NCI-H2107 treated with DMSO at 0.1 percent for 48 hours (cell line): Measurements from ENCODE around the gene FRY.
A peak's percentile ranks its signal among the peaks of the same experiment; 100 is the strongest.

Experiments
- DNase-seq: peaks from one replicate; lab custom pipeline; 2025; ENCODE audit not compliant: unreplicated experiment; lab: John Stamatoyannopoulos, UW

Gene FRY

DNA sequence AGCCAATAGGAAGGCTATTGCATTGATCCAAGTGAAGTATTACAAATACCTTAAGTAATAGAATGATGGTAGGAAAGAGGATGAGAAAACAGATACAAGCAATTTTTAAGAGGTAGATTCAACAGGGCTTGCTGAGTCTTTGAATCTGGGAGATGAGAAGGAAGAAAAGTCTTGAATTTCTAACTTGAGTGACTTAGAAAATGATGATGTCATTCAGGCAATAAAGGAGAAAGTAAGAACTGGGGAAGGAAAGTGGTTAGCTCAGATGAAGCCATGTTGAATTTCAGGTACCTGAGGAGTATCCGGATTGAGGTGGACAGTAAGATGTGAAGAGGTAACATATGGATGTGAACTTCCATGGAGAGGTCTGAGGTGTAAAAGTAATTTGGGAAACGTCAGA is 15.5 kb upstream of the FRY start:
- DNase-seq, result no peak

- no peak for DNase-seq
Observed at GRCh38 chr13:32016631-32017030, 14.9 kb upstream of the FRY start.

DNA sequence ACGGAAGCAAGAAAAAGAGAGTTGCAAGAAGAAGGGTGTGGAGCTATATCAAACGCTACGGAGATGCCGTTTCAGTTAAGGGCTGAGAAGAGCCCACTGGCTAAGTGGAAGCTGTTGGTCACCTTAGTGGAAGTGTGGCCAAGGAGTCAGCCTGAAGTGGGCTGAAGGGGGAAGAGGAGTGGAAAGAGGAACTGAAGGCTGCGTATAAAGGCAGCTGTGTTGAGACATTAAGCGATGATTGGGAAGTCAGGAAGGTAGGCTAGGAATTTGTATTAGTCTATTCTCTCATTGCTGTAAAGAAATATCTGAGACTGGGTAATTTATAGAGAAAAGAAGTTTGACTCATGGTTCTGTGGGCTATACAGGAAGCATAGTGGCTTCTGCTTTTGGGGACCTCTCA is 14.1 kb upstream of the FRY start:
- no peak for DNase-seq

DNA sequence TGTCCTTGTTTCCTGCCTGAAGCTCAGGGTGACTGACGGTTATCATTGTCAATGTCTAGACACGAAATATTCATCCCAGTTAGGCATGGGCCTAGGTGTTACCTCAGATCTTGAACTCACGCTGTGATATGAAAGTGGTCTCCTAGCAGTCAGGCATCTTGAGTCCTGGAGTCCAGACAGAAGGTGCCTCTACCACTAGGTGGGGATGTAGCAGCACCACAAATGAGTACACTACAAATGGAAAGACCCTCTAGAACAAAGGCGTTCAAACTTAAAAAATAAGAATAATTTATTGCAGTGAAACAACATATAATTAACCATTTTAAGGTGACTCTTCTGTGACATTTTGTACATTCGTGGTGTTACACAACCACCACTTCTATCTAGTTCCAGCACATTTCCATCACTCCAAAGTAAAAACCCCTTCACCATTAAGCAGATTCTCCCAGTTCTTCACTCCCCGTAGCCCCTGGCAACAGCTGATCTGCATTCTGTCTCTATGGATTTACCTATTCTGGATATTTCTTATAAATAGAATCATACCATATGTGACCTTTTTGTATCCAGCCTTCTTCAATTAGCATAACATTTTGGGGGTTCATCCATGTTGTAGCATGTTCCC is 11.9 kb upstream of the FRY start:
- peak; percentile 25 for DNase-seq

DNA sequence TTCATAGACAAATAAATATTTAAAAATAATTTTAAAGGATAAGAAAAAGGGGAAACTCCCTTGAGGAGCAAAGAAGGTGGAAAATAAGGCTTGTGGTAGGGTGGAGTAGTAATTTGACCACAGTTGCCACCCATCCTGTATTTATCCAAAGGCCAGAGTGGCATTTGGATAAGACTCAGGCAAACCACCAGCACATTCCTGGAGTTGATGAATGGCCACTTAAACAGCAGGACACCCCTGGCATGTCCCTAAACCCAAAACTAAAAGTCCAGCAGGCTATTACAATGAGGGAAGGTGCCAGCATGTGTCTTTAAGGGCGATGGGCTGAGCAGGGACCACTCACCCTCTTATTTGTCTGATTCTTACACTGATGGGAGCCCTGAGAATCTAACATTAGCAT is 9.8 kb upstream of the FRY start:
- DNase-seq, result no peak

- DNase-seq, result no peak
Observed at GRCh38 chr13:32022311-32022710, 9.3 kb upstream of the FRY start.

DNA sequence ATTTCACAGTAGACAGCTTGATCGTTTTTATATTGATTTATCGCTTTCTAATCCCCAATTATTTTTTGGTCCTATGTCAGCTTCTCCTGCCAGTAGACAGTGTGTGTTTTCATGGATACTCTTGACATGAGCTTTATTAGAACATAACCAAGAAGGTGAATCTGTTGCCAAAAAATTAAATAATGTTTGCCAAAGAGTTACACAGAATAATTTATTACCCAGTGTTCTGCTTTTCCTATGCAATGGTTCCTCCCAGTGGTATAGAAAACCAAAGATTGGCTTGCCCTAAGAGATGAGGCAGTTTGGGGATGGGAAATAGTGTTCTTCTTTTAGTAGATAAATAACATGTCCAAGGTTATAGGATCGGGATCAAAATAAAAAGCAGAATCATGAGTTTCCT is 8.5 kb upstream of the FRY start:
- DNase-seq, result no peak

DNA sequence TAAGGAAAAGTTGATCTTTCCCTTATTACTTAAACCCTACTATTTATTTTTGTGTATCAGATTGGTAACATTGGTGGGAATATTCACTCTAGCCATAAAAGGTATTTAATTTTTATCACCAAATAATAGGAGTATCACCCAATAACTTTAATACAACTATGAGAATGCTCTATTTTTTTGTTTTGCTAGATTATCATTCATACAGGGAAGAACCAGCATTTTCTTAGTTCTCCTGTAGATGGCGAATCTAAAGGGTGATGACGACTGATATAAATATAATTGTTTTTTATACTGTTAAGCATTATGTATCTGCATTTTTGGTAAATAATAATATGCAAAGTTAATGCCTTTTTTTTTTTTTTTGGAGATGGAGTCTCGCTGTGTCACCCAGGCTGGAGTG is 7.9 kb upstream of the FRY start:
- DNase-seq, result no peak

GRCh38 chr13:32024750-32025149 is 6.8 kb upstream of the FRY start:
- DNase-seq, result no peak

- DNase-seq, result peak; percentile 34
Observed at GRCh38 chr13:32025730-32026129, 5.8 kb upstream of the FRY start.

DNA sequence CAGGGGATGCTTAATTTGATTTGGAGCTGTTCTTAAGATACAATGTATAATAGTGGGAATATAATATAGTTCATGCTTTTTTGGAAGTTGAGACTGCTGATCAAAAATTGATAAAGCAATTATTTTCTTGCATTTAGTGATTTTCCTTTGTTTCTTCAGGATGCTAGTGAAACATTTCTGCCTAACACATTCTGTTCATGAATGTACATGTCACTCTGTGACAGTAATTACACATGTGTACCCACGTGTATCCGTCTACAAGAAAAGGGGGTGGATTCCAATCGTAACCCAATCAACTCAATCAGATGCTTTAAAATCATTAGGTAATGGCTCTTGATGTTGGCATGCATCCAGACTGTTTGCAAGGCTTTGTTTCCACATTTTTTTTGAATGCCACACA is 5.0 kb upstream of the FRY start:
- no peak for DNase-seq

- peak; percentile 82 for DNase-seq
Observed at GRCh38 chr13:32028711-32029110, 2.9 kb upstream of the FRY start.

GRCh38 chr13:32029684-32030083 is 1.9 kb upstream of the FRY start:
- no peak for DNase-seq

DNA sequence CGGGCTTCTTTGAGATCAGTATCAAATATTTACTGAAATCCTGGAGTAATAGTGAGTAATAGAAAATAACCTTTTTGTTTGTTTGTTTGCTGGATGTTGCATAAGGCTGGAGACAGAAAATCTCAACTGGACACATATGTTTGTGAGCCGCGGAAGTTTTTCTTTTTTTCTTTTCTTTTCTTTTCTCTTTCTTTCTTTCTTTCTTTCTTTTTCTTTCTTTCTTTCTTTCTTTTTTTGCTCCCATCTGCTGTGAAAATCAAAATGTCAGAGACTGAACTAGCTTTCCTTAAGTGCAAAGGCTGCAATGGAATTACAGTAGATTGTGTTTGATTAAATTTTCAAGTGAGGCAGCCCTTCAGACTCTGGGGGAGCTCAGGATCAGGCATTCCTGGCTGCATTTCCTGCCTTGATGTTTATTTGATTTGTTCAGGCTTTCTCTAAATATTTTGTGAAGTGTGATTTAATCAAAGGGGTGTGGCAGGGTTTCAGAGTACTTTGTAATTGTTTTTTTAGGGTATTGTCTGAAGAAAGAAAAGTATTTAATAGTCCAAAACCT is 319 bp downstream of the FRY start:
- peak; percentile 44 for DNase-seq

DNA sequence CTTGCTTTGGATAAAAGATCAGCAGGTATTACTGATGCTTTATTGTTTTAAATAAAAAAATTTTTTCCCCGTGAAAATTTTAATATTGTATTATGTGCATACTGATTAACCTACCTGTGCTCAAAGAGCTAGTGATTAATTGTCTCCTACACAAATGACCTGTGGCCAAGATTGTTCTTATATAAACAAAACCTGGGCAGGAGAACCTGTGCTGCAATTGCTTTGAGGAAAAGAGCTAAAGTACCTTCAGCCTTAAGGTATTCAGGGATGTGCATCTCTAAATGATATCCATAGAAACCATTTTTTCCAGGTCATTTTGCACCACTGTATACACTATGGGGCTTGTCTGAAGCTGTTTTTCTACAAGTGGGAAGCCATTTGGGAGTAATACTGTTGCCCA is 1.2 kb downstream of the FRY start:
- peak; percentile 35 for DNase-seq

- peak; percentile 42 for DNase-seq
Observed at GRCh38 chr13:32033744-32034143, 2.2 kb downstream of the FRY start.

- no peak for DNase-seq
Observed at GRCh38 chr13:32035716-32036115, 4.1 kb downstream of the FRY start.

DNA sequence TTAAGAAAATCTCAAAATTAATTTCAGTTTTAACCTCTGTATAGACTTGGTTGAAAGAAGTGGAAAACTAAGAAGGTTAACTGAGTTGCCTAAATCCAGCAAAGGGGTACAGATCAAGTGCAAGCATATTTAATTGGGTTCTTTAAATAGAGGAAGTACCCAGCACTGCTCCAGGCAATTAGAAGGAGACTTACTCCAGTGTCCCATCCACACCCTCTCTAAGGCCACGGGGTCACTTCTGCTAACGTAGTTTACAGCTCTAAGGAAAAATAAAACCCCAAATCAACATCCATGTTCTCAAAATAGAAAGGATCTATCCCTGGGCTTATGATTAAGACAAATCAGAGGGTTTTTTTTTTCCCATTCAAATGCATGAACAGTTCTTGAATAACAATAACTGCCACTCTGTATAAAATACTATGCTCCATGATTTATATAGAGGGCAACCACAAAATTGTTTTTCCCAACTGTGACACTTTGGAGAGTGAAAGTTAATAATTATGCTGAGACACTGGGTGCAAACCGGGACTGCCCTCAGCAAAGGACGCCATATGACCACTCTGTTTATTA is 4.6 kb downstream of the FRY start:
- DNase-seq, result peak; percentile 60

- peak; percentile 41 for DNase-seq
Observed at GRCh38 chr13:32036757-32037156, 5.2 kb downstream of the FRY start.

DNA sequence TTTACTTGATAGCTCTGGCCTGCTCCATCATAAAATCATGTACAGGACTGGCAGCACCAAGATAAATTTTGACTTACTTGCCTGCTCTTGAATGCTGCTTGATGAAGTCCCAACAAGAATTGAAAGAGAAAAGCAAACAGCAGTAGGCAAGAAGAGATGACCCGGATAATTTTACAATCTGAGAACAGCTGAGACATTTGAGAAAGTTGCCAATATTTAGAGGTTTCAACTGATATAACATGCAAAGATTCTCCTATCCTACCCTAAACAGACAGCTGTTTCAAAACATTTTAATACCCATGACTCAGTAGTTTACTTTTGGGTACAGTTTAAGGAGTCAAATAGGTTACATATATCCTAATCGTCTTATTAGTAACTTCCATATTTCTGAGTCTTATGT is 5.9 kb downstream of the FRY start:
- no peak for DNase-seq

GRCh38 chr13:32038343-32038742 is 6.8 kb downstream of the FRY start:
- no peak for DNase-seq

DNA sequence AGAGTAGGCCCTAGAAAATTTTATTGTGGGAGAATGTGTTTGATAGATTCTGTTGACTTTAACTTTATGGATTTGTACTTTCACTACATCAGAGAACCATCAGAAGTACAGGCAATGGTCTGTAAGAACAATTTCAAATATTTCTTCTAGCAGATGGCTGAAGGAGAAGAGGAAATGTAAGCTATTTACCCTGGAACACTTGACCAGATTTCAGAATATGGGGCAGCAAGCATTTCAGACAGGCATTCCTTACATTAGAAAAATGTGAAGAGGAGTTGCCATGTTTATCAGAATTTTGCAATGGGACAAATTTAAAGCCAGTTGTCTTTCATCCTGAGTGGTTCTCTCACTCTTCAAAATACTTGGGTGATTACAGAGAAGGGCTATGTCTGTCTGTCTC is 7.5 kb downstream of the FRY start:
- DNase-seq, result no peak

- DNase-seq, result no peak
Observed at GRCh38 chr13:32039528-32039927, 8.0 kb downstream of the FRY start.
